ENCODE measurements around the gene EPB41L2.
"Not testable (repeated sequence)": the region's sequence is repeated elsewhere in the genome, so short reads cannot be mapped to it uniquely, and the experiment has no call there.

DNA sequence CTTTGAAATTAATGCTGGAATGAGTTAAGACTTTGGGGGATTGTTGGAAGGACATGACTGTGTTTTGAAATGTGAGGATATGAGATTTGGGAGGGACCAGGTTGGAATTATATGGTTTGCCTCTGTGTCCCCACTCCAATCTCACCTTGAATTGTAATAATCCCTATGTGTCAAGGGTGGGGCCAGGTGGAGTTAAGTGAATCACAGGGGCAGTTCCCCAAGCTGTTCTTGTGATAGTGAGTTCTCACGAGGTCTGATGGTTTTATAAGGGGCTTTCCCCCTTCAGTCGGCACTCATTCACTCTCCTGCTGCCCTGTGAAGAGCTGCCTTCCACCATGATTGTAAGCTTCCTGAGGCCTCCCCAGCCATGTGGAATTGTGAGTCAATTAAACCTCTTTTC, 54.1 kb downstream of the EPB41L2 start:
- TF ChIP-seq CTCF (IDR thresholded peaks at IDR 0.05); POLR2A (IDR thresholded peaks at IDR 0.05; ENCODE audit: low read depth): not testable (repeated sequence)

Data from esophagus muscularis mucosa (tissue), 3 donors.